ENCODE data around the gene UMOD.

UMOD gene

DNA sequence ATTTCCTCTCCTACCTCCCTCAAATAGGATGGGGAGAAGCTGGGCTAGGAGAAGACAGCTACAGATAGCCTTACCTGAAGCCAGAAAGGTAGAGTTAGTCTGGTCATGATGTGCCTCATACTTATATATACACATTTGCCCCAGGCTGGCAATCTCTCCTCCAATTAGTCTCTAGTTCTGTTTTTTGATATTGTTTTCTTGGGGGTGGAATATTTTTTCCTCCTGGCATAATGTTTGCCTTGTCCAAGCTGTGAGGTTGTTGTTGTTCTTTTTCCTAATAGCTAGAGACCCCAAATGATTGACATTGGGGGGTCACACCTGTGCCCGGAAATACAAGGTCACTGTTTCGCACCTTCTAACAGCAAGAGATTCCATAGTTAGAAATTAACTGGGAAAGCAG, at the start of gene UMOD:
UMOD (minus strand) TSS at position 101 of the 400 bp plus-strand sequence. CDS start 1,978 bp downstream, outside the sequence.
- in situ Hi-C loops (cut with HindIII; ENCODE audit: low sequenced_read_pairs), result no loop called here

DNA sequence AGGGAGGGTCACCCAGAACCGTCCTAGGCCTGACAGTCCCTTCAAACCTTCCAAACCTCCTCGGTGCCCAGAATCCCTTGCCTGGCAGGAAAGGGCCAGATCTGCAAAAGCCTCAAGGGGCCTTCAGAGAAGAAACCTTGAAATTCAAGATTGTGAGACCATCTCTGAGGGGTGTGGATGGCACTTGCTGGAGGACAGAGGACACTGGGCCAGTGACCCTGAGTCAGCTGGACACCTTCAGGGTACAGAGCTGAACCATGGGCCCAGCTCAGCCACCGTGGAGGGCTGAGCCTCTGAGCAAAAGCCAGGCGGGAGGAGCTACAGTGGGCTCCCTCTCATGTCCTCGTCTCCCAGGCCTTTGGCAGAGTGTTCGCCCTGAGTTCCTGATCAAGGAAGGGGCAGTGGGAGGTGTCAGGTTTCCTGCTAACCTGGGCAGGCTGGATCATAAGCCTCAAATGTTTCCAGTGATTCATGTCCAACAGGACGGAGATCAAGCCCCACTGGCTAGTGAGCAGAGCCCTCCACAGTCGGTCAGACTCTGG, 49.0 kb upstream of the UMOD start:
- in situ Hi-C loops (cut with HindIII; ENCODE audit: low sequenced_read_pairs), result no loop called here

DNA sequence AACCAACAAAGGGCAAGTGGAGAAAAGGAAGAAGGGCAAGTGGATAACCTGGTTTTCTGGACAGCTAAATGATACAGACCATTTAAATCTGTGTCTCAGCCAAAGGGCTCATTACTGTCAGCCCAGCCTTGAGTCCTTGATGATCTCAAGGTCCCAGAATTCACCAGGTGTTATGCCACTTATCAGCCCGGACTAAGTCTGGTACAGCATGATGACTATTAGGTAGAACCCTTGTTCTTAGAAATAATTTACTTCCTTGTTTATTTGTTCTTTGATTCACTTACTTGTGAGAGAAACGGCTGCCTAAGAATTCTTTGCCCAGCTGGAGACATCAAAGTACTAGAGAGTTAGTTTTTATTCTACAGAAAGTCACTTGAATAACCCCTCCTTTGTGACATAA, 48.6 kb upstream of the UMOD start:
- in situ Hi-C loops (cut with HindIII; ENCODE audit: low sequenced_read_pairs), result no loop called here

DNA sequence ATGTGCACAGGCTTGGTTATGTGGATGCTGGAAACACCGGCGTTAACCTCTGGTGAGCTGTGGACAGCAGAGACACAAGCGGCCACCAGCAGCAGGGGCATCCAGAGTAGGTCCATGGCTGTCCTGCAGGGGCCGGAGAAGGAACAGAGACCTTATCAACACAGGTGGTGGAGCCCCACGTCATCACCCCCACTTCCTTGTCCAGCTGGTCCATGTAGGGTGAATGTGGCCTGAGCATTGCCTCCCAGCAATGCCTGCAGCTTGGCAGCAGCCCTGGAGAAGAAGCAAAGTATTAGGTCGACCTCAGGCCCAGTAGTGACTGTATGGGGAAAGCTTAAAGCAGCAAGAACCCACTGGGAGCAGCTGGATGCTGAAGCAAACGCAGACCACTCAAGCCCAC, 46.7 kb upstream of the UMOD start:
- in situ Hi-C loops (cut with HindIII; ENCODE audit: low sequenced_read_pairs), result no loop called here

DNA sequence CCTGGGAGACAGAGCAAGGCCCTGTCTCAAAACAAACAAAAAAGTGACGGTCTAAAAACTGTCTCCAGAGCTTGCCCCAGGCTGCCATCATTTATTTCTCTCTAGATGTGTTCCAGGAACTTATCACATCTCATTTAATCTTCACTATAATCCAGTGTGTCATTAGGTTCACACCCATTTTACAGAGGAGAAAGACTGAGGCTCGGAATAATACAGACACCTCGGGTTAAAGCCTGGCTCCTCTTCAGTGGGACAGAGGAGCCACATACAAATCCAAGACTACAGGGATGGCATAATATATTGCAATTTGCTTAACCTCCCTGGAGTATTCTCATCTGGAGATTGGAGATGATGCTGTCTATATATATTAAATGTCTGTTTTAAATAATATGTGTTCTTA, 46.1 kb upstream of the UMOD start:
- in situ Hi-C loops (cut with HindIII; ENCODE audit: low sequenced_read_pairs), result no loop called here

DNA sequence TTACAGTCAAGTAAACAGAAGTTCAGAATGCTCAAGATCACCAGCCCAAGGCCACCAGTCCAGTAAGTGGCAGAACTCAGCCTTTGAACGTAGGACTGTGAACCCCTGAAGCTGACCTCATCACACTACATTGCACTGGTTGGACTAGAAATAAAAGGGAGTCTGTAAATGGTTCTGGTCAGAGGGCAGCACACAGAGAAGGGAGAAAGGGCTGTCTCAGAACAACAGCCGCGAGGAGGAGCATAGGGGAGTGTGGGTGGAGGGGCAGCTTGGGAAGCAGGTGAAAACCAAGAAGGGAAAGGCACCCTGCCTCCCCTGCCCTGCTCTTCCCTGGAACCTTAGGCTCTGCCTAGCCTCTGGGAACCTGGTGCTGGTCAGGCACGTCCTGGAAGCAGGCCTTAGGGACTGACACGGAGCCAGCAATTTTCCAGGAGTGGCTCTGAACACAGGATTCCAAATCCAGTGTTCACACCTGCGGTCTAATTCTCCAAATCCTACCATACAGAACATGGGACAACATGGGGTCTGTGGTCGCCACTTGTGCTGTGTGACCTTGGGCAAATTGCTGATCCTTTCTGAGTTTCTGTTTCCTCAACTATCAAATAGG, 45.1 kb upstream of the UMOD start:
- in situ Hi-C loops (cut with HindIII; ENCODE audit: low sequenced_read_pairs), result no loop called here

DNA sequence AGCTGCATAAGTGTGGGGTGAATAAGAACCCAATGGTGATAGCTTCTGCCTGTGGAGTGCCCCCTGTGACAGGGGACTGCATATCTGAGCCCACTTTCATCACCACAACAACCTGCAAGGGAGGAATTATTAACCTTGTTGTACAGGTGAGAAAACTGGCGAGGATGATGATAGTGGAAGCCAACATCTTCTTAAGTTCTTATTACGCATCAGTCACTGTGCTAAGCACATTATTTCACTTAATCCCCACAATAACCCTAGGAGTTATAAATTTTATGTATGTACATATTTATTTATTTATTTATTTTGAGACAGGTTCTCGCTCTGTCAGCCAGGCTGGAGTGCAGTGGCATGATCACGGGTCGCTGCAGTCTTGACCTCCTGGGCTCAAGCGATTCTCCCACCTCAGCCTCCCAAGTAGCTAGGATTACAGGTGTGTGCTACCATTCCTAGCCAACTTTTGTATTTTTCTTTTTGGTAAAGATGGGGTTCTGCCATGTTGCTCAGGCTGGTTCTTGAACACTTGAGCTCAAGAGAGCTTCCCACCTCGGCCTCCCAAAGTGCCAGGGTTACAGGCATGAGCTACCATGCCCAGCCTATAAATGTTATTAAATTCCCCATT, 44.4 kb upstream of the UMOD start:
- in situ Hi-C loops (cut with HindIII; ENCODE audit: low sequenced_read_pairs), result no loop called here

DNA sequence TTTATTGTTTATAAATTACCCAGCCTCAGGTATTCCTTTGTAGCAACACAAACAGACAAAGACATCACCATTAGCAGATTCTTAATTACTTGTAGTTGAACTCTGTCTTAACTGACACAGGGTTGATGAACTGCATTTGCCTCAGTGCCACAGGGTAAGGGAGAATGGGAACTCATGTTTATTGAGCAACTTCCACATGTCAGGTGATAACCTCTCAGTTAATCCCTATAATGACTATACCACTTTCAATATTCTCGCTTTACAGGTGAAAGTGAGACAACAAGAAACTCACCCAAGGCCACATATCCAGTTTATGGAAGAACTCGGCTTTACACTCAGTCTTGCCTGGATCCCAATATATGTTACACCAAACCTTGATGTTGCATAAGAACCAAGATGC, 43.4 kb upstream of the UMOD start:
- in situ Hi-C loops (cut with HindIII; ENCODE audit: low sequenced_read_pairs), result no loop called here

DNA sequence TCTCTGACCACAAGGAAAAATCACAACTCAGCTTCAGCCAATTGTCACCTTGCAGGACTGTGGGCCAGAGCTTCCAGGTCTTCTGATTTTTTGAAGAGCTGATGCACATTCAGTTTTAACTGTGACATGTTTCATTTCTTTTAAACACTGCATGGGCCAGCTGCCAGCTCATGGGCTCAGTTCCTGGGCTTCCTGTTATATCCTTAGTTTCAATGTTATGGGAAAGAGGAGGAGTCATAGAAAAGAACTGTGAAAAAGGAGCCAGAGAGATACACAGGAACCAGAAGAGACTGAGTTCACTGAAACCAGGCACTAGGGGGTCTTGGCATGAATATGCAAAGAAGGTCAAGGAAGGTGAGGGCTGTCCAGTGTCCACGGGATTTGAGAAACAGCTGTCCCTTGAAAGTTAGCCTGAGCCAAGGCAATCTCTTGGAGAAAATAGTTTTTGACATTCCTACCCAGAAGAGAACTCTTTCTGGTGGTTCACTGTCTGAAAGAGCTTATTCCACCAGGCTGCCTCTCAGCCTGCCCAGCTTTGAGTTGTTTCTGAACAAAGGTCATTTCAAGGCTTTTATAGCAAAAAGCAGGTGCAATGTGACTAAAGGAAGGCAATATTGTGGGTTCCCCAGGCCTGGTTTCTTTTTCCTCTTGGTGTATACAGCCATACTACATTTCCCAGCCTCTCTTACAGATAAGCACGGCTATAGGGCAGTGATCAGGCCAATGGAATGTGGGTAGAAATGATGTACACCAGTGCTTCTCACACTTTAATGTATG, 41.5 kb upstream of the UMOD start:
- in situ Hi-C loops (cut with HindIII; ENCODE audit: low sequenced_read_pairs), result no loop called here

DNA sequence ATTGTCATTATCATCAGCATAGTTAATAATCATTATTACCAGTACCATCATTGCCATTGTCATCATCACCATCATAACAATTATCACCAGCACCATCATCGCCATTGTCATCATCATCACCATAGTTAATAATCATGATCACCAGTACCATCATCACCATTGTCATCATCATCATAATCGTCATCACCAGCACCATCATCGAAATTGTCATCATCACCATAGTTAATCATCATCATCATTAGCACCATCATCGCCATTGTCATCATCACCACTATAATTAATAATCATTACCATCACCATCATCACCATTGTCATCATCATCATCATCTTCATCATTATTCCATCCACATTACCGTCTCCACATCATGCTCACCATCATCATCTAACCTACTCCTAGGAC, 38.5 kb upstream of the UMOD start:
- in situ Hi-C loops (cut with HindIII; ENCODE audit: low sequenced_read_pairs), result no loop called here

DNA sequence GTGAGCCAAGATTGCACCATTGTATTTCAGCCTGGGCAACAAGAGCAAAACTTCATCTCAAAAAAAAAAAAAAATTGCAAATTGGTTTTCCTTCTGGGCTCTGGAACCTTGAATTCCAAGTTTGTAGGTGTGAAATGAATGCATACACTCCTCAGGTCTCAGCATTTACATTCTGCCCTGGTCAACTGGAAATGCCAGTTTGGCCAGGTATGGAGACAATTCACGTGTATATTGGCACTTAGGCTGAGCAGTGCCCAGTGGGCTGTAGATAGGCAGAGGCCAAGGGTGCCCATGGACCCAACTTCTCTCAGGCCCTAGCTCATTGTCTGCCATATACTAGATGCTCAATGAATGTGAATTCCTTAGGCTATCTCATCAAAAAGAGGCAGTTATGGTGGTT, 36.3 kb upstream of the UMOD start:
- in situ Hi-C loops (cut with HindIII; ENCODE audit: low sequenced_read_pairs), result no loop called here

DNA sequence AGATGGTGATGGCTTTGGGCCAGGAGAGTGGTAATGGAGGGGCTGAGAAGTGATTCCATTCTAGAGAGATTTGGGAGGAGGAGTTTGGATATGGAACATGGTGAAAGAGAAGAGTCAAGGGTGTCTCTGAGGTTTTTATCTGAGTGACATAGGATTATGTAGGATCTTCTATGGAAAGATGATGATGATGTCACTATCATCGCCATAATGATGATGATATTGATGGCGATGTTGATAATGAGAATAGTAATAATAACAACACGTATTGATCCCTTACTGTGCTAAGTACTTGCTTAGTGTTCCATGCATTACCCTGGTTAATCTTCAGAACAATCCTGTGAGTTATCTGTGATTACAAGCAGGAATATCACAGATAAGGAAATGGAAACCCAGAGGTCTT, 35.5 kb upstream of the UMOD start:
- in situ Hi-C loops (cut with HindIII; ENCODE audit: low sequenced_read_pairs), result no loop called here

DNA sequence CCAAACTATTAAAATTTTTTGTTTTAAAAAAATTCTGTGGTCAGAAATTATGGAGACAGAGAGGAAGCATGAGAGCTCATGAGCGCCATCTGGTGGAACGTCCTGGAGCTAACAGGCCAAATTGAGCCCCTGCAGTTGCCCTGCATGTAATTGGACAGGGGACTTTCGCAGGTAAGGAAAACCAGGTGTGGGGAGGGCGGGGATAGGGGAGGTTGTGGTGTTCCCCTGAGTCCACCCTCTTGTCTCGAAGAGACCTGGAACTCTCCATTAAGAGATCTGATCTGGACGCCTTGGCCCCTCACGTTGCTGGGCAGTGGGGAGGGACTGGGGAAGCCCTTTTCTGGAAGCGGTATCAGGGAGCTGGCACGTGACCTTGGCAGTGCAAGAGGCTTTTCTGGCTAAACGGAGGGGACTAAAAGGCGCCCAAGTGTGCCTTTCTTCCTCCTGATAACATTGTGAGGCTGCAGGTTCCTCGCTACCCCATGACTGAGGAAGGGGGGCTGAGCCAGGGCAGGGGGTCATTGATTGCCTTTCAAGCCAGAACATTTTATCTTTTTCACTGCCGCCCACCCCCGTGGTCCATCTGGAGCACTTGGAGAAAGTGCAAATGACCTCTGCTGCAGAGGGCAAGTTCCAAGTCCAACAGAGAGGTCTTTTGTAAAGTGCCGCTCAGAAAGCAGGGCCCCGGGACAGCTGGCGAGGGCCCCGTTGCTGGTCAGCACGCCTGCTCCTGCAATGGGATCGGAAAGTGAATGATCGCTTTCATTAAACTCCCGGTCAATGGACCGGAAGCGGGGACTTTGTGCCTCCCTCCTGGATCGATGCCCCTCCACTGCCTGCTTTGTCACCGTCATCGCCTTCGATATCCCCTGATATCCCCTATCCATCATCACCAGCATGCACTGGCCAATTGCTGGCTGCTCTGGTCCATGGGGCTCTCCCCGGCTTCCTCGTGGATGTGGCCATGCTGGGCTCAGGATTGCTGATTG, 33.6 kb upstream of the UMOD start:
- in situ Hi-C loops (cut with HindIII; ENCODE audit: low sequenced_read_pairs), result no loop called here

DNA sequence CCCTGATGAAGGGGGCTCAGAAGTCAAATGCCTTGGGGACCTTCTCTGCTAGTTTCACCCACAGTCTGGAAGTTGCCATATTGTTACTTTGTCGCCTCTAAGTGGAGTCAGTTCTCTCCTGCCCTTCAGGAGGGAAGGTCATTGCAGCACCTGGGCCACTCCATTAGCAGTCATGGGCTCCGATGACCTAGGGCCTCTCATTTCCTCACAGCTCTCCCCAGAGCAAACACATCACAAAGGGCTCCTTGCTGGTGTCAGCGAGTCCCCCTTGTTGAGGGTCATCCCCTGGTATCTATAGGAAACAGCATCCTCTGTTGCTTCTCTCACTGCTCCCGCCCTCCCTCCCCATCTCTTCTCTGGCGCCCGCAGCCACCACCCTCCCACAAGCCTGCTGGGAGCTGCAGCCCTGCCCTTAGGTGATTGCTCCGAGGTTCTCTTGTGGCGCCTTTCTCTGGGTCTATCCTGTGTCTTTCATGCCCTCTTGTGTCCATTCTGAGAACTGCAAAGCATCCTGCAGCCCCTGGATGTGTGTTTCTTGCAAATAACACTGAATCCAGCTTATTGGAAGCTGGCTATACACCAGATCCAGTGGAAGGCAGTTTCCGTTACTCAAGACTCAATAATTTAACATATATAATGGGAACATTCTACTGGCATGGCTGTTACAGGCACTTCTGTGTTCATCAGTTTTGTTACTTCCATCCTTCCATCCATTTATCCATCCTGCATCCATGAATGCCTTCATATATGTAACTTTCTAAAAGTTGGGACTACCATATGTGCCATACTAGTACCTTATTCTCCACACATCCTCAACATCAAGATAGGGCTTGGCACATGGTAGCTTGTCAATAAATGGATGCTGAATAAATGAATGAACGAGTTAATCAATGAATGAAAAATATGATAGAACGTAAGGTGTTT, 30.9 kb upstream of the UMOD start:
- in situ Hi-C loops (cut with HindIII; ENCODE audit: low sequenced_read_pairs), result no loop called here

DNA sequence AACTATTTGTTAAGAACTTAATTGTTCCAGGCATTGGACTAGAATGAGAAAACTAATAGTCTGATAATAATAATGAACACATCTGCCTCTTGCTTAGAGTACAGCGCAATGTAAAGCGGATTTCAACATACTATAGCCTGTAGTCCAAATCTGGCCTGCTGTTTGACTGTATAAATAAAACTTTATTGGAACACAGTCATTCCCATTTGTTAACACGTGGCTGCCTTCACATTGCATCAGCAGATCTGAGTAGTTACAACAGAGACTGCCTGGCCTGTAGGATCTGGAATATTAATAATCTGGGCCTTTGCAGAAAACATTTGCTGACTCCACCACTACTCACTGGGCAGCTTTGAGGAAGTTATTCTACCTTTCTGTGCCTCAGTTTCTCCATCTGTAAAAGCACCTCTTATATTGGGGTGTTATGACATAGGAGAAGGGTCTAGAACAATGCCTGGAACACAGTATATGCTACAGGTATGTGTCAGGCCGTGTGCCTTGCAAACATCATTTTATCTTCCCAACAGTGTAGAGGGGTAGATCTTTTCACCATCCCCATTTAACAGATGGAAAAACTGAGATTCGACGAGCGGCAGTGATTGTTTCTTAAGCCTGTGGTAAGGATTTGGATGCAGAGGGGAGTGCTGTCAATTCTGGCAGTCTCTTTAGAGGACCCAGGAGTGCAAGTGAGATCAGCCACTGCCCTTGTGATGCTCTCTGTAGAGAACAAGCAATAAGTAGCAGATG, 29.9 kb upstream of the UMOD start:
- in situ Hi-C loops (cut with HindIII; ENCODE audit: low sequenced_read_pairs), result no loop called here

DNA sequence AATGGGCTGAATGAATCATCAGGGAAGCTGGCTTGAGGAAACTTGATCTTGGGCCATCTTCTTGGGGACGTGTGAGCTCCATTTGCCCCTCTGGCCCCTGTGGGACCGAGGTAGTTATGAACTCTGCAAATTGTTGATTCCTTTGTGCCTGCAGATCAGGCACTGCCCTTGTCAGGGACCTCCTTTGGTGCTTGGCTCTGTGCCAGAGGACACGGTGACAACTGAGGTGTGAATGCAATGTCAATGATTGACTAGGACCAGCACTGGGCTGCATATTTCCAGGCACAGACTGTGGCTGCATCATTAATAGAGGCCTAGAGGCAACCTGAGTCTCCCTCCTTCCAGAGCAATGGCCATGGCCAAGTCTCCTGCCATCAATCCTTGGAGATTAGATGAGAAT, 28.3 kb upstream of the UMOD start:
- in situ Hi-C loops (cut with HindIII; ENCODE audit: low sequenced_read_pairs), result no loop called here

DNA sequence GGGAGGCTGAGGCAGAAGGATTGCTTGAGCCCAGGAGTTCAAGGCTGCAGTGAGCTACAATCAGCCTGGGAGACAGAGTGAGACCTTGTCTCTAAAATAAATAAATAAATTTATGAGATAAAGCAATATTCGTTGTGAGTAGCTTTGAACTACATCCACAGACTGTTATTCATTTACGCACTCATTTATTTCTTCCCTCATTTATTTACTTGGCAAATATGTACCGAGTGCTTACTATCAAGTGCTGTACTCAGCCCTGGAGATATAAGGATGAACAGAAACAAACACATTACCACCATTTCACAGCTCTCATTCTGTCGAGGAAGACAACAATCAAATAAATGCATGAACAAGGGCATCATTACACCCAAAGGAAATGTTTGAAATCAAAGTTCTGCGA, 24.7 kb upstream of the UMOD start:
- in situ Hi-C loops (cut with HindIII; ENCODE audit: low sequenced_read_pairs), result no loop called here

DNA sequence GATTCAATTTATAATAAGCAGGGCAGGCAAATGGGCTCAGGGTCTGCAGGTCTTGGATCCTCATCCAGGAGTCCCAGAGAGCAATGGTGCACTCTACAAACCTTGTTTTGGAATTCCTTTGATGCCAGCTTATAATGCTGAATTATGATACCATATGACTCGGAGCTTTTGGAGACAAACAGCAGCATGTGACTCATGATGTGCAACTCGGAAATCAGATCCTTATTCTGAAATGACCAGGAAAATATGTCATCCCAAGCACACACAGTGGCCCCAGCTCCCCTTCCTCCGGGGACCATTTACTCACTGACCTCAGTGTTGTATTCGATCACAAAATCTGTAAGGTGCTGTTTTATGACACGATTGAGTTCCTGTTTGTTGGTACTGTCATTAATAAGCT, 20.2 kb upstream of the UMOD start:
- in situ Hi-C loops (cut with HindIII; ENCODE audit: low sequenced_read_pairs), result no loop called here

DNA sequence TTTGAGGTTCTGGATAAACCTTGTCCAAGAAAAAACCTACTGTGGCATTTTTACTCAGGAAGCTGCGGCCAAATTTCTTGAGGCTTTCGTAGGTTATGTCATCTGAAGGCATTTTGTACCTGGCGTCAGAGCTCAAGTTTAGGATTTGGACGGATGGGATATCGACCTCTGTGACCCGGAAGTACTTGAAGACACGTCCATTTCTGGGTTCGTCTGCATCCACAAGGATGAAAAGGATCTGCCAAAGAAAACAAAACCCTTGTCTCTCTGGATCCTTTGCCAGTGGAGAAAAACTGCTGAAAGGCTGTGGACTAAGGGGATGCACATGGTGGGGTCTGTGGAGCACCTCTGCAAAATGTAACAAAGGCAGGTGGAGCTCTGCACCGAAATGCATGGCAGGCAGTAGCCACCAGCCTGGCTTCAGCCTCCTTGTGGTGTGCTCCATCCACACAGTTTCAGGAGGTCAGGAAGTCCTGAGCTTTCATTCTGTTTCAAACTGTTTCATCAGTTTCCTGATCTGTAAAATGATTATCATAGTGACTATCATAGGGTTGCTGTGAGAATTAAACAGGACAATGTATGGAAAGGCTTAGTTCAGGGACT, 17.0 kb upstream of the UMOD start:
- in situ Hi-C loops (cut with HindIII; ENCODE audit: low sequenced_read_pairs), result no loop called here
